Measurements from ENCODE around the gene PHETA1.
A peak's percentile ranks its signal among the peaks of the same experiment; 100 is the strongest.

PHETA1 gene

DNA sequence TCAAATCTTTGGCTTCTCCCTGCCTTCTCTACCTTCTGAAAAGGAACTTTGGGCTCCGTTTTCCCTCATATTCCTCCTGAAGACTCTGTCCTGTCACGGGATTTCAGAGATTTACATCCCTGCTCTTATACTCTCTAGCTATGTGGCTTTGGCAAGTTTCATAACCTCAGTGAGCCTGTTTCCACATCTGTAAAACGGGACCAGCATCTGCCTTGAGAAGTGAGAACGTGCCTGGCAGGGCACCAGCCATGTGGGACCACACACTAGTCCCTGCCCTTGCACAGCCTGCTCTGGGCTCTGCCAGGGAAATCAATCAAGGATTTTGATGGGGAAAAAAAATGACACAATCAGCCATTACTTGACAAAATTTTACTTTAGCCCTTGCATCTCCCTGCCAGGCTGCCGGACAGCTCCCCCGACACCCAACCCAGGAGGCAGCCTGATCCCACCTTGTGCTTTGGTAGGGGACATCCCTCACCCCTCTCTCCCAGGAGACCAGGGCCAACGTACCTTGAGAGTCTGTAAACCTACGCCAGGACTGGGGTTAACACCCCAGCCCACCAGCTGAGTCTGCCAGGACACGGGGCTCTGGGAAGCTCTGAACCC, 8.5 kb downstream of the PHETA1 start:
- Histone ChIP-seq H2AFZ (ENCODE audit: low read depth, low read length) (no peak overlapping the region), H3K4me3 (ENCODE audit: low read length) (no peak overlapping the region), H4K20me1 (ENCODE audit: insufficient read depth, low read length) (no peaks in the 10 kb centered on the region), H3K27me3 (ENCODE audit: low read depth, low read length) (peaks cover 10% of the 10 kb centered on the region; the same call in 1 of the 2 replicates), H3K4me2 (ENCODE audit: low read length) (no peak overlapping the region), H3K4me1 (ENCODE audit: low read length) (peaks cover 5% of the 10 kb centered on the region), H3K9me3 (ENCODE audit: insufficient read depth, low read length) (no peaks in the 10 kb centered on the region), H3K9ac (ENCODE audit: low read length) (no peak overlapping the region), H3K36me3 (replicated peaks; ENCODE audit: low read depth, low read length) (no peaks in the 10 kb centered on the region), H3K27ac (ENCODE audit: low read length) (no peak overlapping the region), H3K79me2 (ENCODE audit: low read length) (no peaks in the 10 kb centered on the region)
- TF ChIP-seq, protein P1, sequence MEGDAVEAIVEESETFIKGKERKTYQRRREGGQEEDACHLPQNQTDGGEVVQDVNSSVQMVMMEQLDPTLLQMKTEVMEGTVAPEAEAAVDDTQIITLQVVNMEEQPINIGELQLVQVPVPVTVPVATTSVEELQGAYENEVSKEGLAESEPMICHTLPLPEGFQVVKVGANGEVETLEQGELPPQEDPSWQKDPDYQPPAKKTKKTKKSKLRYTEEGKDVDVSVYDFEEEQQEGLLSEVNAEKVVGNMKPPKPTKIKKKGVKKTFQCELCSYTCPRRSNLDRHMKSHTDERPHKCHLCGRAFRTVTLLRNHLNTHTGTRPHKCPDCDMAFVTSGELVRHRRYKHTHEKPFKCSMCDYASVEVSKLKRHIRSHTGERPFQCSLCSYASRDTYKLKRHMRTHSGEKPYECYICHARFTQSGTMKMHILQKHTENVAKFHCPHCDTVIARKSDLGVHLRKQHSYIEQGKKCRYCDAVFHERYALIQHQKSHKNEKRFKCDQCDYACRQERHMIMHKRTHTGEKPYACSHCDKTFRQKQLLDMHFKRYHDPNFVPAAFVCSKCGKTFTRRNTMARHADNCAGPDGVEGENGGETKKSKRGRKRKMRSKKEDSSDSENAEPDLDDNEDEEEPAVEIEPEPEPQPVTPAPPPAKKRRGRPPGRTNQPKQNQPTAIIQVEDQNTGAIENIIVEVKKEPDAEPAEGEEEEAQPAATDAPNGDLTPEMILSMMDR (IDR thresholded peaks at IDR 0.05; ENCODE audit: low read depth, low read length): no peak
- no peak for TF ChIP-seq EZH2phosphoT487 (IDR thresholded peaks at IDR 0.05; ENCODE audit: low read depth)

GRCh38 chr12:111359914-111360276, 9.0 kb downstream of the PHETA1 start:
- Histone ChIP-seq H3K9ac (ENCODE audit: low read length) (no peak overlapping the region), H3K4me2 (ENCODE audit: low read length) (no peak overlapping the region), H2AFZ (ENCODE audit: low read depth, low read length) (no peak overlapping the region), H3K4me3 (ENCODE audit: low read length) (no peak overlapping the region), H3K79me2 (ENCODE audit: low read length) (no peaks in the 10 kb centered on the region), H3K9me3 (ENCODE audit: insufficient read depth, low read length) (no peaks in the 10 kb centered on the region), H3K27ac (ENCODE audit: low read length) (no peak overlapping the region), H3K4me1 (ENCODE audit: low read length) (peaks cover 11% of the 10 kb centered on the region), H4K20me1 (ENCODE audit: insufficient read depth, low read length) (no peaks in the 10 kb centered on the region), H3K36me3 (replicated peaks; ENCODE audit: low read depth, low read length) (no peaks in the 10 kb centered on the region), H3K27me3 (ENCODE audit: low read depth, low read length) (peaks cover 10% of the 10 kb centered on the region; the same call in 1 of the 2 replicates)
- TF ChIP-seq EZH2phosphoT487 (IDR thresholded peaks at IDR 0.05; ENCODE audit: low read depth): no peak

GRCh38 chr12:111359231-111359913, 9.5 kb downstream of the PHETA1 start:
- no peaks in the 10 kb centered on the region for H3K9me3 ChIP-seq (ENCODE audit: insufficient read depth, low read length)
- H4K20me1 ChIP-seq (ENCODE audit: insufficient read depth, low read length): no peaks in the 10 kb centered on the region
- no peak overlapping the region for H3K4me3 ChIP-seq (ENCODE audit: low read length)
- TF ChIP-seq EZH2phosphoT487 (IDR thresholded peaks at IDR 0.05; ENCODE audit: low read depth): no peak
- TF ChIP-seq, protein P1 (IDR thresholded peaks at IDR 0.05; ENCODE audit: low read depth, low read length): no peak
- H2AFZ ChIP-seq (ENCODE audit: low read depth, low read length): no peak overlapping the region
- no peaks in the 10 kb centered on the region for H3K79me2 ChIP-seq (ENCODE audit: low read length)
- H3K4me1 ChIP-seq (ENCODE audit: low read length): peaks cover 12% of the 10 kb centered on the region
- peaks cover 10% of the 10 kb centered on the region; the same call in 1 of the 2 replicates for H3K27me3 ChIP-seq (ENCODE audit: low read depth, low read length)
- no peak overlapping the region for H3K9ac ChIP-seq (ENCODE audit: low read length)
- H3K36me3 ChIP-seq (replicated peaks; ENCODE audit: low read depth, low read length): no peaks in the 10 kb centered on the region
- no peak overlapping the region for H3K4me2 ChIP-seq (ENCODE audit: low read length)
- H3K27ac ChIP-seq (ENCODE audit: low read length): no peak overlapping the region

DNA sequence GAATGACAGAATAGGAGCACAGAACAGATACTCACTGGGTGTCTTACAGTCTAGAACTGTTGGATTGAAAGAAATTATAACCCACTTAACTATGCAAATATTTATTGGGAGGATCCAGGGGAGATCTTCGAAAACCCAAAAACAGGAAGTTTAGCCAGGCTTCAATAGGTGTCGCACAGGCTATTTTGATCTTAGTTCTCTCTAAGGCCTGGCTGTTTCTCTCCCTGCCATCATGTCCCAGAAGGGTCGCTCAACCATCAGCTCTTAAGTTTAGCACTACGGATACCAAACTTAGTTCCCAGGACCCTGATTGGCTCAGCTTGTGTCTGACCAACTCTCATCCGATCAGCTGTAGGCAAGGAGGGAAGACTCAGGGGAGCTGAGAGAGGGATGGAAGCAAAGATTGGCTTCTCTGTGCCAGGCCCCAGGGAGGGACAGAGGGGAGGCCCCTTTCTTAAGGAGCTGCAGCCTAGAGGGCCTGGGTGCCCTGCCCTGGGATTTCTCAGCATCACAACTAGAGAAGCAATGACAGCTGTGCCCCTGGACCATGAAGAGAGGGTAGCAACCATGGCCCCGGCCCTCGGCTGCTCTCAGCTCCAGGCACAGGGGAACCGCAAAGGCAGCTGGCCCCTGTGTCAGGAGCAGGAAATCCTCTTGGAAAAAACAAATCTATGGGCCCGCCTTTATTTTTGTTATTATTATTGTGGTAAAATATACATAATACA, 13.5 kb downstream of the PHETA1 start:
- Histone ChIP-seq H3K79me2 (ENCODE audit: low read length) (no peaks in the 10 kb centered on the region), H4K20me1 (ENCODE audit: insufficient read depth, low read length) (no peaks in the 10 kb centered on the region), H2AFZ (ENCODE audit: low read depth, low read length) (peak overlapping the region; percentile 85; the same call in 1 of the 2 replicates), H3K36me3 (replicated peaks; ENCODE audit: low read depth, low read length) (no peaks in the 10 kb centered on the region), H3K27ac (ENCODE audit: low read length) (no peak overlapping the region), H3K9me3 (ENCODE audit: insufficient read depth, low read length) (no peaks in the 10 kb centered on the region), H3K9ac (ENCODE audit: low read length) (no peak overlapping the region; the same call in 1 of the 2 replicates), H3K4me3 (ENCODE audit: low read length) (no peak overlapping the region), H3K27me3 (ENCODE audit: low read depth, low read length) (peaks cover 9% of the 10 kb centered on the region; the same call in 1 of the 2 replicates), H3K4me2 (ENCODE audit: low read length) (peak overlapping the region; percentile 28), H3K4me1 (ENCODE audit: low read length) (peaks cover 12% of the 10 kb centered on the region)
- TF ChIP-seq, protein P1 (IDR thresholded peaks at IDR 0.05; ENCODE audit: low read depth, low read length): no peak
- no peak for TF ChIP-seq EZH2phosphoT487 (IDR thresholded peaks at IDR 0.05; ENCODE audit: low read depth)
